Transverse colon (tissue), 4 donors: ENCODE measurements around the gene PHF23. TPM values are rescaled to one million over a fixed set of nuclear protein-coding genes. Genes with fewer than 3 reads are reported as not detected.

Experiments used
- DNase-seq: peaks from one replicate; pipeline ENCODE4 v3.0.0-alpha.2; 2019
- H3K27ac ChIP-seq, 4 donors: fragments of 200-600 bp; sonication (generic); 2 replicates each; pipeline ENCODE4 v1.5.1; 2016 to 2018; ENCODE audit warnings: inconsistent platforms in 4 of 4
- H3K27me3 ChIP-seq: fragments of 200-600 bp; sonication (generic); 2 replicates; pipeline ENCODE4 v1.5.1; 2017; ENCODE audit warnings: inconsistent platforms
- H3K36me3 ChIP-seq, 4 donors: fragments of 200-600 bp; sonication (generic); 2 replicates each; pipeline ENCODE4 v1.5.1; 2017 to 2019; ENCODE audit warnings: inconsistent platforms in 4 of 4
- H3K4me1 ChIP-seq, 4 donors: fragments of 200-600 bp; sonication (generic); 2 replicates each; pipeline ENCODE4 v1.5.1; 2017 to 2020; ENCODE audit warnings: inconsistent platforms in 4 of 4
- H3K4me3 ChIP-seq, 4 donors: fragments of 200-600 bp; sonication (generic); 1 replicate in 1 of 4; 2 replicates in 3 of 4; pipeline versions ENCODE4 v1.5.1 to v1.6.1; 2017 to 2019; ENCODE audit warnings: inconsistent platforms in 4 of 4
- H3K9me3 ChIP-seq, 2 donors: fragments of 200-600 bp; sonication (generic); 2 replicates each; pipeline ENCODE4 v1.5.1; 2017 to 2019; ENCODE audit warnings: inconsistent platforms in 2 of 2
- CTCF ChIP-seq, 5 experiments: fragments of 200-600 bp in 3 of 5; fragments of 450-650 bp in 2 of 5; sonication (generic) in 3 of 5; IDR thresholded peaks; 1 replicate in 2 of 5; 2 replicates in 3 of 5; pipeline ENCODE4 v1.5.1; 2016 to 2017; ENCODE audit warnings: antibody characterized with exemption in 5 of 5, inconsistent platforms in 3 of 5, mild to moderate bottlenecking in 2 of 5, moderate library complexity in 1 of 5
- EP300 ChIP-seq: sonication (generic); formaldehyde crosslinking; IDR thresholded peaks from one replicate; pipeline ENCODE4 v1.6.1; 2017; ENCODE audit warnings: antibody characterized with exemption, low read depth
- POLR2A ChIP-seq: fragments of 450-650 bp; IDR thresholded peaks from one replicate; pipeline ENCODE4 v1.6.1; 2016; ENCODE audit warnings: antibody characterized with exemption, mild to moderate bottlenecking, moderate library complexity
- POLR2AphosphoS5 ChIP-seq, 3 donors: sonication (generic); formaldehyde crosslinking; IDR thresholded peaks; one replicate each; pipeline ENCODE4 v1.6.1; 2016; ENCODE audit warnings: antibody characterized with exemption in 3 of 3
- WGBS, 2 donors: methylation state at CpG; one replicate each; pipeline ENCODE4 v1.1.5; 2018; ENCODE audit warnings: low coverage in 1 of 2; 5-methylcytosine and 5-hydroxymethylcytosine counted together
- in situ Hi-C, 4 donors: fragments of 200-750 bp; cut with MboI; loops; one replicate each; pipeline versions ENCODE4 v1.15.0 to v1.15.1; 2017; ENCODE audit warnings: low sequenced_read_pairs in 3 of 4, low pct_ligation_motif_present in 1 of 4, low pct_unique_long_range_greater_than_20kb in 1 of 4
- intact Hi-C: fragments of 100-400 bp; cut with DNase I; formaldehyde crosslinking; loops from one replicate; pipeline ENCODE4 v1.15.1; 2023; ENCODE audit warnings: low total_unique reads
- small RNA-seq, 4 donors: library from RNA; depleted of rRNA; stranded (forward); fragments of <200 nt; gene quantifications; one replicate each; pipeline ENCODE3, GENCODE V24; 2016
- total RNA-seq, 4 donors: library from RNA; depleted of rRNA; stranded (reverse); fragments of >200 nt; gene quantifications; one replicate each; pipeline ENCODE4 v1.1.0, GENCODE V29; 2016

PHF23 gene
- total RNA-seq, 4 donors from 2014 or later = 20.6 to 33.5 (median 27.8) TPM

GRCh38 chr17:7190276-7190917 lies 48.9 kb downstream of the PHF23 start:
- no peaks in the 10 kb centered on the region for H3K27me3 ChIP-seq
- no peaks in the 10 kb centered on the region for H3K9me3 ChIP-seq
- no peaks in the 10 kb centered on the region for H3K36me3 ChIP-seq
- H3K4me1 ChIP-seq = no peaks in the 10 kb centered on the region
- in situ Hi-C loops (no loop called here), intact Hi-C loops (no loop called here)
- DNase-seq = no peak
- WGBS, 2 donors = 85% methylated on average over 14 of the region's 14 CpGs; no CpG with 5 or more reads in 1 of the 2 donors
- H3K4me3 ChIP-seq = no peak overlapping the region
- H3K27ac ChIP-seq = no peak overlapping the region
- TF ChIP-seq CTCF (IDR thresholded peaks at IDR 0.05) = no peak
- TF ChIP-seq POLR2AphosphoS5 (IDR thresholded peaks at IDR 0.05) = no peak
- no peak for TF ChIP-seq POLR2A
- no peak for TF ChIP-seq EP300

- no peak for DNase-seq
- Histone ChIP-seq H3K9me3 (no peaks in the 10 kb centered on the region), H3K4me3 (no peak overlapping the region), H3K27ac (no peak overlapping the region), H3K36me3 (no peaks in the 10 kb centered on the region), H3K4me1 (peaks cover 0 to 7% (median 0%) of the 10 kb centered on the region in 4 donors), H3K27me3 (no peaks in the 10 kb centered on the region)
- intact Hi-C loops (no loop called here), in situ Hi-C loops (no loop called here)
- no peak for TF ChIP-seq POLR2AphosphoS5 (IDR thresholded peaks at IDR 0.05)
- TF ChIP-seq POLR2A = no peak
- no peak for TF ChIP-seq CTCF (IDR thresholded peaks at IDR 0.05)
- TF ChIP-seq EP300 = no peak
- WGBS, 2 donors = 45 to 53% methylated on average over 5 to 7 of the region's 7 CpGs
These were observed 53.0 kb downstream of the PHF23 start for GRCh38 chr17:7186241-7186640.

Small RNA genes within 50 kb of the gene (small RNA-seq; reads per million reads assigned to genes)
- 0 reads per million in 4 donors for gene AC120057.4
- 2.9 to 22.5 (median 15.3) reads per million in 4 donors for gene MIR324
- 0 reads per million in 4 donors for gene RF00019

Other genes starting within 250 kb of the PHF23 start
- gene ALOX12, start 243.4 kb downstream of the PHF23 start, total RNA-seq = not detected
- gene RNASEK, start 226.8 kb downstream of the PHF23 start, total RNA-seq = 100 to 1,000 TPM in 2 of 4 donors, 10 to 100 TPM in 2; 38.8 to 177 (median 118) TPM
- gene BCL6B, start 216.4 kb downstream of the PHF23 start, total RNA-seq = 1 to 10 TPM in 1 of 4 donors, under 1 TPM in 2, not detected in 1; 0.32 to 1.8 (median 0.82) TPM
- gene SLC16A13, start 203.4 kb downstream of the PHF23 start, total RNA-seq = 1 to 10 TPM in 3 of 4 donors, not detected in 1; 2.4 to 8.6 (median 3.5) TPM
- 1 to 10 TPM in 2 of 4 donors, not detected in 2; 1.2 to 2.2 TPM for gene SLC16A11, start 195.4 kb downstream of the PHF23 start, total RNA-seq
- gene CLEC10A, start 159.2 kb downstream of the PHF23 start, total RNA-seq = 1 to 10 TPM in 2 of 4 donors, not detected in 2; 6.3 to 7.0 TPM
- under 1 TPM in 1 of 4 donors, not detected in 3; 0.32 TPM for gene ASGR2, start 124.6 kb downstream of the PHF23 start, total RNA-seq
- under 1 TPM in 2 of 4 donors, not detected in 2; 0.48 to 0.82 TPM for gene ASGR1, start 60.1 kb downstream of the PHF23 start, total RNA-seq
- gene DLG4, start 19.6 kb downstream of the PHF23 start, total RNA-seq = 10 to 100 TPM in 1 of 4 donors, 1 to 10 TPM in 3; 2.4 to 15.7 (median 6.1) TPM
- 1,000 to 10,000 TPM in 3 of 4 donors, 100 to 1,000 TPM in 1; 877 to 3,047 (median 1,981) TPM for gene ACADVL, start 19.5 kb downstream of the PHF23 start, total RNA-seq
- gene DVL2, start 4.9 kb downstream of the PHF23 start, total RNA-seq = 100 to 1,000 TPM in 2 of 4 donors, 10 to 100 TPM in 2; 35.9 to 182 (median 69.2) TPM
- 100 to 1,000 TPM; 209 to 479 (median 394) TPM for gene GABARAP, start 3.0 kb upstream of the PHF23 start, total RNA-seq
- 100 to 1,000 TPM in 1 of 4 donors, 10 to 100 TPM in 3; 52.3 to 113 (median 60.4) TPM for gene CTDNEP1, start 12.3 kb upstream of the PHF23 start, total RNA-seq
- 10 to 100 TPM in 3 of 4 donors, 1 to 10 TPM in 1; 4.9 to 36.2 (median 30.3) TPM for gene ELP5, start 12.8 kb upstream of the PHF23 start, total RNA-seq
- gene CLDN7, start 23.0 kb upstream of the PHF23 start, total RNA-seq = 1,000 to 10,000 TPM in 1 of 4 donors, 100 to 1,000 TPM in 3; 571 to 1,162 (median 940) TPM
- 10 to 100 TPM in 3 of 4 donors, 1 to 10 TPM in 1; 9.7 to 35.5 (median 20.3) TPM for gene SLC2A4, start 42.3 kb upstream of the PHF23 start, total RNA-seq
- 100 to 1,000 TPM in 1 of 4 donors, 10 to 100 TPM in 3; 23.1 to 151 (median 43.4) TPM for gene YBX2, start 55.2 kb upstream of the PHF23 start, total RNA-seq
- gene EIF5A, start 68.2 kb upstream of the PHF23 start, total RNA-seq = 100 to 1,000 TPM in 3 of 4 donors, 10 to 100 TPM in 1; 91.3 to 188 (median 149) TPM
- 100 to 1,000 TPM in 3 of 4 donors, 10 to 100 TPM in 1; 96.5 to 578 (median 150) TPM for gene GPS2, start 75.9 kb upstream of the PHF23 start, total RNA-seq
- gene NEURL4, start 89.9 kb upstream of the PHF23 start, total RNA-seq = 100 to 1,000 TPM in 1 of 4 donors, 10 to 100 TPM in 3; 27.8 to 109 (median 35.0) TPM
- gene ACAP1, start 97.1 kb upstream of the PHF23 start, total RNA-seq = 10 to 100 TPM in 2 of 4 donors, 1 to 10 TPM in 2; 4.8 to 21.0 (median 10.0) TPM
- 10 to 100 TPM in 1 of 4 donors, 1 to 10 TPM in 3; 1.2 to 10.8 (median 7.8) TPM for gene KCTD11, start 112.7 kb upstream of the PHF23 start, total RNA-seq
- not detected for gene TMEM95, start 115.7 kb upstream of the PHF23 start, total RNA-seq
- gene TNK1, start 141.6 kb upstream of the PHF23 start, total RNA-seq = 100 to 1,000 TPM in 1 of 4 donors, 10 to 100 TPM in 3; 38.9 to 110 (median 53.2) TPM
- 10 to 100 TPM; 13.2 to 32.4 (median 18.4) TPM for gene PLSCR3, start 155.1 kb upstream of the PHF23 start, total RNA-seq
- gene TMEM256, start 164.6 kb upstream of the PHF23 start, total RNA-seq = 100 to 1,000 TPM in 2 of 4 donors, 10 to 100 TPM in 1, 1 to 10 TPM in 1; 10.0 to 129 (median 85.6) TPM
- 10 to 100 TPM in 1 of 4 donors, 1 to 10 TPM in 3; 2.2 to 12.3 (median 3.9) TPM for gene NLGN2, start 168.4 kb upstream of the PHF23 start, total RNA-seq
- not detected for gene SPEM1, start 180.9 kb upstream of the PHF23 start, total RNA-seq
- not detected for gene SPEM2, start 186.2 kb upstream of the PHF23 start, total RNA-seq
- gene SPEM3, start 189.4 kb upstream of the PHF23 start, total RNA-seq = not detected
- 10 to 100 TPM in 3 of 4 donors, 1 to 10 TPM in 1; 8.8 to 26.1 (median 16.3) TPM for gene TMEM102, start 196.0 kb upstream of the PHF23 start, total RNA-seq
- 1 to 10 TPM in 3 of 4 donors, not detected in 1; 1.6 to 2.4 (median 1.9) TPM for gene FGF11, start 200.1 kb upstream of the PHF23 start, total RNA-seq
- 10 to 100 TPM in 1 of 4 donors, 1 to 10 TPM in 2, not detected in 1; 5.8 to 10.3 (median 8.9) TPM for gene CHRNB1, start 205.6 kb upstream of the PHF23 start, total RNA-seq
- 10 to 100 TPM; 18.3 to 48.6 (median 23.2) TPM for gene ZBTB4, start 240.2 kb upstream of the PHF23 start, total RNA-seq
- not detected for gene SLC35G6, start 242.0 kb upstream of the PHF23 start, total RNA-seq
- 100 to 1,000 TPM in 3 of 4 donors, 10 to 100 TPM in 1; 91.3 to 321 (median 127) TPM for gene POLR2A, start 244.9 kb upstream of the PHF23 start, total RNA-seq